Measurements from ENCODE around the gene STPG2.

DNA sequence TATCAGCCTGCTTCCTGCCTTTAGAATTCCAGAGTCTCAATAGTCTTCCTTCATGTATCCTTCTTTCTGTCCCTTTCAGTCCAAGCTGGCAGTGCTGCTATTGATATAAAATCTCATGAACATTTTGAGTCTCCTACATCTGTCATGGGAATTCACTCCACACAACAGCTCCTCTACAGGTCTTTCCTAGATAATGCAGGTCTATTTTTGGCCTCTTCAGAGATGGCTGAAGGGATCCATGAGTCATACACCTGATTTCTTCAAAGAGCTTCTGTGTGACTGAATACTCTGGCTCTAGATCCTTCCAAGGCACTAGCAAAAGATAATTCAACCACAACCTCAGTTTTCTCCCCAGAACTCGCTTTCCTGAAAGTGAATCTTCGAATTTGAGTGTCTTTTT is 115.4 kb downstream of the STPG2 start:
- no peak for TF ChIP-seq EP300 (IDR thresholded peaks at IDR 0.05)
- TF ChIP-seq, protein P1, sequence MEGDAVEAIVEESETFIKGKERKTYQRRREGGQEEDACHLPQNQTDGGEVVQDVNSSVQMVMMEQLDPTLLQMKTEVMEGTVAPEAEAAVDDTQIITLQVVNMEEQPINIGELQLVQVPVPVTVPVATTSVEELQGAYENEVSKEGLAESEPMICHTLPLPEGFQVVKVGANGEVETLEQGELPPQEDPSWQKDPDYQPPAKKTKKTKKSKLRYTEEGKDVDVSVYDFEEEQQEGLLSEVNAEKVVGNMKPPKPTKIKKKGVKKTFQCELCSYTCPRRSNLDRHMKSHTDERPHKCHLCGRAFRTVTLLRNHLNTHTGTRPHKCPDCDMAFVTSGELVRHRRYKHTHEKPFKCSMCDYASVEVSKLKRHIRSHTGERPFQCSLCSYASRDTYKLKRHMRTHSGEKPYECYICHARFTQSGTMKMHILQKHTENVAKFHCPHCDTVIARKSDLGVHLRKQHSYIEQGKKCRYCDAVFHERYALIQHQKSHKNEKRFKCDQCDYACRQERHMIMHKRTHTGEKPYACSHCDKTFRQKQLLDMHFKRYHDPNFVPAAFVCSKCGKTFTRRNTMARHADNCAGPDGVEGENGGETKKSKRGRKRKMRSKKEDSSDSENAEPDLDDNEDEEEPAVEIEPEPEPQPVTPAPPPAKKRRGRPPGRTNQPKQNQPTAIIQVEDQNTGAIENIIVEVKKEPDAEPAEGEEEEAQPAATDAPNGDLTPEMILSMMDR (IDR thresholded peaks at IDR 0.05): no peak
